ENCODE data around the gene ATP2A2.
"Not testable (repeated sequence)": the region's sequence is repeated elsewhere in the genome, so short reads cannot be mapped to it uniquely, and the experiment has no call there.

Gene ATP2A2

GRCh38 chr12:110330544-110330943, 49.5 kb downstream of the ATP2A2 start:
- Histone ChIP-seq H3K36me3 (ENCODE audit: control insufficient read depth, insufficient read depth, low read length) (peaks cover 99% of the 10 kb centered on the region), H3K9me3 (ENCODE audit: control insufficient read depth, insufficient read depth, low read depth, low read length) (no peaks in the 10 kb centered on the region), H3K4me3 (ENCODE audit: low read depth, low read length) (no peak overlapping the region), H3K27me3 (ENCODE audit: control insufficient read depth, insufficient read depth, low read length) (no peaks in the 10 kb centered on the region), H3K27ac (ENCODE audit: low read depth, low read length) (0 out of 2 replicates have a peak overlapping the region, but pooled peaks have one; percentile 14), H3K9ac (ENCODE audit: low read length) (no peak overlapping the region), H3K4me1 (ENCODE audit: control insufficient read depth, insufficient read depth, low read length) (no peaks in the 10 kb centered on the region; the same call in 1 of the 2 replicates)

- Histone ChIP-seq H3K9ac (ENCODE audit: low read length) (no peak overlapping the region), H3K27me3 (ENCODE audit: control insufficient read depth, insufficient read depth, low read length) (no peaks in the 10 kb centered on the region), H3K36me3 (ENCODE audit: control insufficient read depth, insufficient read depth, low read length) (peaks cover 99% of the 10 kb centered on the region), H3K9me3 (ENCODE audit: control insufficient read depth, insufficient read depth, low read depth, low read length) (no peaks in the 10 kb centered on the region), H3K4me3 (ENCODE audit: low read depth, low read length) (no peak overlapping the region), H3K27ac (ENCODE audit: low read depth, low read length) (no peak overlapping the region), H3K4me1 (ENCODE audit: control insufficient read depth, insufficient read depth, low read length) (no peaks in the 10 kb centered on the region; the same call in 1 of the 2 replicates)
These were observed 52.2 kb downstream of the ATP2A2 start for GRCh38 chr12:110333201-110333600.

GRCh38 chr12:110335481-110336045, 54.5 kb downstream of the ATP2A2 start:
- Histone ChIP-seq H3K27me3 (ENCODE audit: control insufficient read depth, insufficient read depth, low read length) (no peaks in the 10 kb centered on the region), H3K27ac (ENCODE audit: low read depth, low read length) (no peak overlapping the region), H3K9ac (ENCODE audit: low read length) (no peak overlapping the region), H3K4me1 (ENCODE audit: control insufficient read depth, insufficient read depth, low read length) (no peaks in the 10 kb centered on the region), H3K9me3 (ENCODE audit: control insufficient read depth, insufficient read depth, low read depth, low read length) (no peaks in the 10 kb centered on the region), H3K36me3 (ENCODE audit: control insufficient read depth, insufficient read depth, low read length) (peaks cover 99% of the 10 kb centered on the region), H3K4me3 (ENCODE audit: low read depth, low read length) (no peak overlapping the region)

- Histone ChIP-seq H3K4me1 (ENCODE audit: control insufficient read depth, insufficient read depth, low read length) (no peaks in the 10 kb centered on the region), H3K27me3 (ENCODE audit: control insufficient read depth, insufficient read depth, low read length) (no peaks in the 10 kb centered on the region), H3K4me3 (ENCODE audit: low read depth, low read length) (no peak overlapping the region), H3K9ac (ENCODE audit: low read length) (no peak overlapping the region), H3K36me3 (ENCODE audit: control insufficient read depth, insufficient read depth, low read length) (peaks cover 100% of the 10 kb centered on the region), H3K27ac (ENCODE audit: low read depth, low read length) (no peak overlapping the region), H3K9me3 (ENCODE audit: control insufficient read depth, insufficient read depth, low read depth, low read length) (no peaks in the 10 kb centered on the region)
These were observed 57.1 kb downstream of the ATP2A2 start for GRCh38 chr12:110337912-110338710.

GRCh38 chr12:110338754-110339153, 57.7 kb downstream of the ATP2A2 start:
- H3K27ac ChIP-seq (ENCODE audit: low read depth, low read length): no peak overlapping the region
- no peak overlapping the region for H3K4me3 ChIP-seq (ENCODE audit: low read depth, low read length)
- peaks cover 100% of the 10 kb centered on the region for H3K36me3 ChIP-seq (ENCODE audit: control insufficient read depth, insufficient read depth, low read length)

GRCh38 chr12:110339184-110339952, 58.3 kb downstream of the ATP2A2 start:
- H3K36me3 ChIP-seq (ENCODE audit: control insufficient read depth, insufficient read depth, low read length): peaks cover 100% of the 10 kb centered on the region

More at GRCh38 chr12:110338754-110339153, 57.7 kb downstream of the ATP2A2 start:
- Histone ChIP-seq H3K4me1 (ENCODE audit: control insufficient read depth, insufficient read depth, low read length) (no peaks in the 10 kb centered on the region), H3K9me3 (ENCODE audit: control insufficient read depth, insufficient read depth, low read depth, low read length) (no peaks in the 10 kb centered on the region), H3K9ac (ENCODE audit: low read length) (no peak overlapping the region), H3K27me3 (ENCODE audit: control insufficient read depth, insufficient read depth, low read length) (no peaks in the 10 kb centered on the region)

GRCh38 chr12:110340261-110340660, 59.2 kb downstream of the ATP2A2 start:
- not testable (repeated sequence) for H3K4me1 ChIP-seq (ENCODE audit: control insufficient read depth, insufficient read depth, low read length)

More at GRCh38 chr12:110339184-110339952, 58.3 kb downstream of the ATP2A2 start:
- H3K4me1 ChIP-seq (ENCODE audit: control insufficient read depth, insufficient read depth, low read length): no peaks in the 10 kb centered on the region
- no peak overlapping the region for H3K9ac ChIP-seq (ENCODE audit: low read length)
- H3K27ac ChIP-seq (ENCODE audit: low read depth, low read length): no peak overlapping the region
- no peaks in the 10 kb centered on the region for H3K9me3 ChIP-seq (ENCODE audit: control insufficient read depth, insufficient read depth, low read depth, low read length)
- no peak overlapping the region for H3K4me3 ChIP-seq (ENCODE audit: low read depth, low read length)
- no peaks in the 10 kb centered on the region for H3K27me3 ChIP-seq (ENCODE audit: control insufficient read depth, insufficient read depth, low read length)

GRCh38 chr12:110340706-110341105, 59.7 kb downstream of the ATP2A2 start:
- Histone ChIP-seq H3K36me3 (ENCODE audit: control insufficient read depth, insufficient read depth, low read length) (peaks cover 100% of the 10 kb centered on the region), H3K9ac (ENCODE audit: low read length) (no peak overlapping the region), H3K27me3 (ENCODE audit: control insufficient read depth, insufficient read depth, low read length) (no peaks in the 10 kb centered on the region), H3K4me1 (ENCODE audit: control insufficient read depth, insufficient read depth, low read length) (no peaks in the 10 kb centered on the region), H3K27ac (ENCODE audit: low read depth, low read length) (no peak overlapping the region), H3K4me3 (ENCODE audit: low read depth, low read length) (no peak overlapping the region), H3K9me3 (ENCODE audit: control insufficient read depth, insufficient read depth, low read depth, low read length) (no peaks in the 10 kb centered on the region)

More at GRCh38 chr12:110340261-110340660, 59.2 kb downstream of the ATP2A2 start:
- H3K36me3 ChIP-seq (ENCODE audit: control insufficient read depth, insufficient read depth, low read length): peaks cover 100% of the 10 kb centered on the region
- H3K27me3 ChIP-seq (ENCODE audit: control insufficient read depth, insufficient read depth, low read length); H3K9me3 ChIP-seq (ENCODE audit: control insufficient read depth, insufficient read depth, low read depth, low read length); H3K4me3 ChIP-seq (ENCODE audit: low read depth, low read length); H3K27ac ChIP-seq (ENCODE audit: low read depth, low read length); H3K9ac ChIP-seq (ENCODE audit: low read length): not testable (repeated sequence)

GRCh38 chr12:110342157-110342556, 61.1 kb downstream of the ATP2A2 start:
- H3K9me3 ChIP-seq (ENCODE audit: control insufficient read depth, insufficient read depth, low read depth, low read length): no peaks in the 10 kb centered on the region
- H3K4me3 ChIP-seq (ENCODE audit: low read depth, low read length): no peak overlapping the region
- peaks cover 100% of the 10 kb centered on the region for H3K36me3 ChIP-seq (ENCODE audit: control insufficient read depth, insufficient read depth, low read length)
- H3K27ac ChIP-seq (ENCODE audit: low read depth, low read length): no peak overlapping the region
- H3K4me1 ChIP-seq (ENCODE audit: control insufficient read depth, insufficient read depth, low read length): no peaks in the 10 kb centered on the region
- no peaks in the 10 kb centered on the region for H3K27me3 ChIP-seq (ENCODE audit: control insufficient read depth, insufficient read depth, low read length)
- H3K9ac ChIP-seq (ENCODE audit: low read length): no peak overlapping the region

- Histone ChIP-seq H3K27ac (ENCODE audit: low read depth, low read length) (no peak overlapping the region), H3K27me3 (ENCODE audit: control insufficient read depth, insufficient read depth, low read length) (no peaks in the 10 kb centered on the region), H3K9ac (ENCODE audit: low read length) (no peak overlapping the region), H3K4me1 (ENCODE audit: control insufficient read depth, insufficient read depth, low read length) (no peaks in the 10 kb centered on the region), H3K4me3 (ENCODE audit: low read depth, low read length) (no peak overlapping the region), H3K36me3 (ENCODE audit: control insufficient read depth, insufficient read depth, low read length) (peaks cover 100% of the 10 kb centered on the region), H3K9me3 (ENCODE audit: control insufficient read depth, insufficient read depth, low read depth, low read length) (no peaks in the 10 kb centered on the region)
These were observed 62.1 kb downstream of the ATP2A2 start for GRCh38 chr12:110343114-110343513.
